HG03025 (cell line): Measurements from ENCODE around the gene ATP6V0C.

Source experiments
- ATAC-seq: cut with Tn5 transposase; IDR thresholded peaks from one replicate; pipeline ENCODE4 v1.9.1; 2021; ENCODE audit warnings: mild to moderate bottlenecking, moderate library complexity; ENCODE audit not compliant: unreplicated experiment, low FRiP score

ATP6V0C gene

DNA sequence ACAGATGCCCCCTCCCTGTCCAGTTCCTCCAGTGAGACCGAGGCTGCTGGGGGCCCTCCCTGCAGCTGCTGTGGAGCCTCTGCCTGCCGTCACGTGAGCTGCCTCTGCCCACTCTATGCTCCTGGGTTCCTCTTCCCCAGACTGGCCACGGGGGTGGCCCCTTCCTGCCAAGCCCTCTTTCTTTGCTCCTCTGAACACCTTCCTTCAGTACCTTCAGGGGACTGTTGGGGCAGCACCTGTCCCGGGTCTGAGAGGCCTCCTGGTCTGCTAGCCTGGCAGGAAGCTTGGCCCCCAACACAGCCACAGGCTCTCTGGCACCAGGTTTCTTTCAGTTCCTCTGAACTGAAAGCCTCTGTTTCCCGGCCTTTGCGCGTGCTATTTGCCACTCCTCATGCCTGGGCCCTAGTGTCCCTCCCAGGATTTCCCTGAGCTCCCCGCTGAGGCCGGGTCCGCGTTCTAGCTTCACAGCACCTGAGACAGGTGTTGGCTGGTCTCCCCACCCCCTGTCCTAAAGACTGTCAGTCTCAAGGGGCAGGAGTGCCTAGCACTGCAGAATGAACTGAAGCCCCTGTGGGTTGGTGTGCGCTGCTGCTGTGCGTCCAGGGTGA lies 6.6 kb upstream of the ATP6V0C start:
- no peak for ATAC-seq

DNA sequence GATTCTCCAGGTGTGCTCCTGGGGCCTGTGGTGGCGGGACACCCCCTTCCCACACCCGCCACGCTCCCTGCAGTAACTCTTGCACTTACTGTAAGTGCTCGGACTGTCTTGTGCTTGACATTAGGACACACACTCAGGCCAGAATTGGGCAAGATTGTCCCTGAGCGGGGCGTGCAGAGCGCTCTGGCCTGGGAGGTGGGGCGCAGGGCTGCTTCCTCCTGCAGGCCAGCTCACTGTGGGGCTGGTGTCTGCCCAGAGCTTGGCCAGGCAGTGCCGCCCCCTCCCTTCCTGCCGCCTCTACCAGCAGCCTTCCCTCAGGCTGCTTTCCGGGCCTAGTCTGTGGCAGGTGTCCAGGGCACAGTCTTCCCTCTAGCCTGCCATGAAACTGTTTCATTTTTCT lies 6.1 kb upstream of the ATP6V0C start:
- ATAC-seq: no peak

DNA sequence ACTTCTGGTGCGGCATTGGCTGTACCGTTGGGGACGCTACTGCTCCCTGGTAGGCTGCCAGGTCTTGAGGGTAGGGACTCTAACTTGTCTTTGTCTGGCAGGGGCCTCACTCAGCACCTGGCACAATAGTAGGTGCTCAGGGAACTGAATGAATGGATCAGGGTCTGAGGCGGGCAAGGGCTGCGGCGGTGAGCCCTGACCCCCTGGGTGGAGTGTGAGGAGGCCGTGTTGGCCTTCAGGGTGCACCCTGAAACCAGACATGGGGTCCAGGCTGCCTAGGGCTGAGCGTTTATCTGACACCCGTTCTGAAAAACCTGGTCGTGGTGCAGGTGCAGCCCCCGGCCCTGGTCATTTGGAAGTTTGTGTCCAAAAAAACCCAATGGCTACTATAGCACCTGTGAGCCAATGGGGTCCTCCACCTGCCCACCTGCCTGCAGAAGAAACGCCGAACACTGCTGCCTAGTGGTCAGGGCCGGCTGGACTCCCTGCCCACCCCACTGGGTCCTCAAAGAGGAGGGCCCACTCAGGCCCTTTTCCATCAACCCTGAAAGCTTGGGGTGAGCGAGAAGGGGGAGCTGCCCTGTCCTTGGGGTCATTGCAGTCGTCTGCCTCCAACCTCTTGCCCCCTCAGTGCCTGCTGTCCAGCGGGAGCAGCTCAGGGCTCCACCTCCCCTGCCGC lies 4.9 kb upstream of the ATP6V0C start:
- ATAC-seq: no peak

DNA sequence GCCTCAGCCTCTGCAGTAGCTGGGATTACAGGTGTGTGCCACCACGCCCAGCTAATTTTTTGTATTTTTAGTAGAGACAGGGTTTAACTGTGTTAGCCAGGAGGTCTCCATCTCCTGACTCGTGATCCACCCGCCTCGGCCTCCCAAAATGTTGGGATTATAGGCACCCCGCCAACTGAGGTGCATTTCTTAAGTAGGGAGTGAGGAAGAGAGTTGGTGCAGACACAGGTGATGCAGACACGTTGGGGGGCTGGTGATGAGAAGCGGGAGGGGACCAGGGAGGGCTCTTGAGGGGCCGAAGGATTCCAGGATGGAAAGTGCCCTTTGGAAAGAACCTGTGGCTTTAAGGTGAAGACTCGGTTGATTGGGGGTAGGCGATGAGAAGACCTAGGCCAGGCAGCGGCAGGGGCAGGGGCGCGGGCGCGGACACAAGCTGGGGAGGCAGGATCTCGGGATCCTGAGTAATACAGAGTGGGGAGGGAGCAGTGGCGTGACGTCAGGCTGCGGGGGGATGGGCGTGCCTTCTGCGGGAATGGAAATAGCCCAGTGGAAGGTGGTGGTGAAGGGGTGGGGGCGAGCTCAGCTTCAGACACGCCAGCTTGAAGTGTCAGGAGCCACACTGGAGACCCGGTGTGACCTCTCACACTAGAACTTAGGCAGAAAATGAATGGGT lies 2.5 kb upstream of the ATP6V0C start:
- no peak for ATAC-seq

DNA sequence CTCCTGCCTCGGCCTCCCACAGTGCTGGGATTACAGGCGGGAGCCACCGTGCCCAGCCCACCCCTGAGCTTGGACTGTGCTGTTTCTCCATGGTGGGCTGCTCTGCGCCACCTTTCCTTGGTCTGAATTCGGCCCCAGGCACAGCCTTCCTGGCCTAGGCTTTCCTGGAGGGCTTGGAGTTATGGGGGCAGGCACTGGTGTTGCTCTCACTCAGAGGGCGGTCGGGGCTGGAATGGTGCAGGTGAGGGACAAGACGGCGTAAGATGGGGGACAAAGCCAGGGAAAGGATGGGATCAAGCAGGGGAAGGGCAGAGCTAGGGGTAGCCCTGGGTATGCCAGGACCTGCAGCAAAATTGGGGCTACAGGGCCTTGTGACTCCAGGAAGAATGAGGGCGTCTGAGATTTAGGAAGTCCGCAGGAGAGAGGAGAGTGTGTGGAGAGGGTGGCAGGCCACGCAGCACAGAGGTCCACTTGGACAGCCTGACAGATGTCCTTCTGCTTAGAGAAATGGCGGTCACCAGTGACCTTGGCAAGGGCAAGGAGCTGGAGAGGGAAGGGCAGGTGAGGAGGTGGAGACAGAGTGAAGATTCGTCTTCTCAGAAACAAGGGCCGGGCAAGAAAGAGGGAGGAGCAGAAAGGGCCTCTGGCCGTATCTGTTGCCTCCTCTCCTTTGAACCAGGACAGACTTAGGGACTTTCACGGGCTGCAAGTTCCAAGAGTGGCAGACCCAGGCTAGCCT lies 1.6 kb upstream of the ATP6V0C start:
- no peak for ATAC-seq

DNA sequence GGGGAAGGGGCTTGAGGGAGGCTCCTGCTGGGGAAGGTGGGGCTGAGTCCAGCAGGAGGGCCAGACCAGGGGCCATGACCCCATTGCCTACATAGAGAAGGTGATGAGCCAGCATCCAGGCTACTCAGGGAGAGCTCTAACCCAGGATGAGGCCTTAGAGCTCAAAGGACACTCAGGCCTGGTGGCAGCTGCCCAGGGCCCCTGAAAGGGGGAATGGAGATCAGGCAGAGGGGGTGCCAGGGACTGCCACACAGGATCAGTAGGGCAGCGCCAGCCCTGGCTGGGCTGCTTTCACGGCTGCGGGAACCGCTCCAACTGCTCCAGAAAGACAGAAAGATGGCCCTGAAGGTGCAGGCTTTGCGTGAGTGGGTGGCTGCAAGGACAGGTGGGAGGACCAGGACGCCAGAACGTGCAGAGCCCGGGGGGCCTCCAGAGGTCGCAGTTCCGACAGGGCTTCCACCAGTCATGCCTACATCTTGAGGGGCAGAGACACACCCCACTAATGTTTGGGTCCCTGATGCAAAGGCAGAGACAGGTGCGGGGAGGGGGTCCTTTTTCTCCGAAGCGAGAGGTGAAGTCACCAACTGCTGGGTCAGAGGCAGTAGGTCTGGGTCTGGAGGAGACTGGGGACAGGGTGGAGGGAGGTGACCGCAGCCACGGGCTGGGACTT lies 882 bp upstream of the ATP6V0C start:
- no peak for ATAC-seq

DNA sequence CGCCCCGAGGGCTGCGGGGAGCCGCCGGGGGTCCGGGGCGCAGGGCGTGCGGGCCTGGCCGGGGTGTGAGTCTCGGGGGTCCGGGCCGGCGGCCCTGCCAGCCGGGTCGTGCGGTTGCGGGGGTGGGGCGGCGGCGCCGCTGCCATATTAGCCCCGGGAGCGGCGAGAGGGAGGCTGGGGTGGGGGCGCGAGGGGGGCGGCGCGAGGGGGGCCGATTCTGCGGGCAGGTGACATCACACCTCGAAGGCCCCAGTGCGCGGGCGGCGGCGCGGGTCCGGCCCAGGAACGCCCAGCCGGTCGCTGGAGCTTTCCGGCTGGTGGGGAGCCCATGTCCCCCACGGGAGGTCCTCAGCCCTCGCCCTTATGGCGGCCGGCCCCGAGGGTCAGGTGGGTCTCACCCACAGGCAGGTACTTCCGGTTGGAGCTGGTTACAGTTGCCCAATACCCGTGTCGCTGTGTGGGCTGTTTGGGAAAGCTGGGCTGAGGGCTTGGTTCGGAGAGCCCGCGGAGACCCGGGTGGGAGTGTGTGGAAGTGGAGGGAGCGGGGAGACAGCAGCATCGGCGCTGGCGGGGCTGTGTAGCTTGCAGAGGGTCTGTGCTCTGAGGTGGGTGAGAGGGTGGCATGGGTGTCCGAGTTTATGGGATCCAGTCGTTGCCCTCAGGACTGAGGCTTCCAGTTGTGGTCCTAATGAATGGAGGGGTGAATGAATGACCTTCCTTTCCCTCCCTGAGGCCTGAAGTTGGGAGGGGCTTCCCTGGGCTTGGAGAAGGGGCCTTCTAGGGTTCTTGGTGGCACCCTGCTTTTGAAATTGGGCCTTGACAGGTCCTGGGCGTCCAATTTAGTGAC lies 804 bp downstream of the ATP6V0C start:
- ATAC-seq: no peak

DNA sequence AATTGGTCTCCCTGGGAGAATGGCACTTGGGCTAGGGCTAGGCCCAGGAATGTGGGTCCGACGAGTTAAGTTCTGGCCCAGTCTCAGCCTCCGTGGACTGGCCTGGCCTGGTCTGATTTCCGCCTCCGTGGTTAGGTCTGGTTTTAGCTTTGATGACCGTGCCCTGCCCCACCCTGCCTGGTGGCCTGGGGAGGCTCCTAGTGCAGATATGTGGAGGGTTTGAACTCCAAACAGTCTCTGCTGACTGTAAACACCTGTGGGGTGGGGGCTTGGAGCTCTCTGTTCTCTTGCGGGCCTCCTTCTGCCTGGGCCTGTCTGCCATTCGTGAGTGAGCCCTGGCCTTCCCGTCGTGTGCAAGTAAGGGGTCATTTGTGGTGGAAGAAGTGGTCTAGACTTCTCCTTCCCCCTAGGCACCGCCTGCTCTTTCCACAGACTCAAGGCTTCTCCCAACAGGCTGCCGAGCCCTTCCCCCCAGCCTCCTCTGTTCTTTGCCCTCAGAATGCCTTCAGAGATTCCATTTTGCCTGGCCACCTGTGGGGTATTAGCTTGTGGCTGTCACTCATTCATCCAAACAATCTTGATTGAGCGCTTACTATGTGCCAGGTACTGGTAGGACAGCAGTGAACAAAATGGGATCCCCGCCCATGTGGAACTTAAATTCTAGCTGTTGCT lies 1.6 kb downstream of the ATP6V0C start:
- no peak for ATAC-seq

DNA sequence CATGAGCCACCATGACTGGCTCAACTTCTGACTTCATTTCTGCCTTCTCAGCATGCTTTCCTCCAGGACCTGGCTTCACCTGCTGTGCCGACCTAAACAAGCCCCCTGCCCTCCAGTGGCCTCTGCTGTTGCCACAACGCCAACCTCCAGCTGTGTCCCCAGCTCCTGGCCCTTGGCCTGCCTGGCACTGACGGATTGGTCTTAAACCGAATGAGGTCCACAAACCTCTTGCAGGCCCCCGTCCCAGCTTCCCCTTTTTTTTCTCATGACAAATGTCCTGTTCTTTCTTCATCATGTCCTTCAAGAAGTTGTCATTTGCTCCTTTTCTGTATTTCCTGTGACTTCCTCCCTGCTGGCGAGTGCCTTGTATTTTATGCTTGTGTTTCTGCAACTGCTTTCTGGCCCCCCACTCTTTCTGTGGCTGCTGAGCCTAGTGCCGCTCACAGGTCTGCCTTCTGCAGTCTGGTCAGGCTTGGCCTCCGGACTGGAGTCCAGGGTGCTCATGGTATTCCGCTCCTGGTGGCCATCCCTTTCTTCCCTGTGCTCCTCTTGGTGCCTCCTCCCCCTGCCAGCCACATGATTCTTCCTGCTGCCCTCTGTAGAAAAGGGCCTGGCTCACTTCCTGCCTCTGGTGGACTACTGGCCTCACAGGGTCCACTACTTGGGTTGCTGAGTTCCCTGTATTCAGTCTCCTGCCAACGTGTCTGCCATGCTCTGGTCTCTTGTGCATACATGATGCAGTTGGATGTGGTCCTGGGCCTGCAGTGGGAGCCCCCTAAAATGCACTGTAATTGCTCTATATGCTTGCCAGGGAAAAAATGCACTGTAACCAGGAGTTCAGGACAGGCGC lies 2.9 kb downstream of the ATP6V0C start:
- no peak for ATAC-seq

DNA sequence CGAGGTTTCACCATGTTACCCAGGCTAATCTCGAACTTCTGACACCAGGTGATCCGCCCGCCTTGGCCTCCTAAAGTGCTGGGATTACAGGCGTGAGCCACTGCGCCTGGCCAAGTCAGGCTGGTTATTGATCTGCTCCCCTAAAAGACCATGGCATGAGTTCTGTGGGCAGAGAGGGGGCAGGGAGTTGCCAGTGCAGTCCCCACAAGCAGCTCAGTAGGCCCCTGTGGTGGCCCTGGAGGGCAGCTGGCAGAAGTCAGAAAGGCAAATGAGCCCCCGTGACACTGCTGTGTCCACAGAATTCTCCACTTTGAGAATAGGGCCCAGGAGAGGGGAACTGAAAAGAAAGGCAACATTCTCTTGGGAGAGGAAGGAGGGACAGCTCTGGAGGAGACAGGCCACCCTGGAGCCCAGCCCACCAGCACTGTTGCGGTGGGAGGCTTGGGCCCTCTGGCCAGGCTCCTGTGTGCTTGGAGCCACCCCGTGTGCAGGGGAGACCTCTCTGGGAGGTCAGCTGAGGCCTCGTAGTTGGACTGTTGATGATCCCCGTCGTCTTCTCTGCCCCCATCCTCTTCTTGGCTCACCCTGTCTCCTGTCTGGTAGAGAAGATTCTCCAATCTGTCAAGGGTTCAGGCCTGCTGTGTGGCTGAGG lies 4.3 kb downstream of the ATP6V0C start:
- no peak for ATAC-seq

DNA sequence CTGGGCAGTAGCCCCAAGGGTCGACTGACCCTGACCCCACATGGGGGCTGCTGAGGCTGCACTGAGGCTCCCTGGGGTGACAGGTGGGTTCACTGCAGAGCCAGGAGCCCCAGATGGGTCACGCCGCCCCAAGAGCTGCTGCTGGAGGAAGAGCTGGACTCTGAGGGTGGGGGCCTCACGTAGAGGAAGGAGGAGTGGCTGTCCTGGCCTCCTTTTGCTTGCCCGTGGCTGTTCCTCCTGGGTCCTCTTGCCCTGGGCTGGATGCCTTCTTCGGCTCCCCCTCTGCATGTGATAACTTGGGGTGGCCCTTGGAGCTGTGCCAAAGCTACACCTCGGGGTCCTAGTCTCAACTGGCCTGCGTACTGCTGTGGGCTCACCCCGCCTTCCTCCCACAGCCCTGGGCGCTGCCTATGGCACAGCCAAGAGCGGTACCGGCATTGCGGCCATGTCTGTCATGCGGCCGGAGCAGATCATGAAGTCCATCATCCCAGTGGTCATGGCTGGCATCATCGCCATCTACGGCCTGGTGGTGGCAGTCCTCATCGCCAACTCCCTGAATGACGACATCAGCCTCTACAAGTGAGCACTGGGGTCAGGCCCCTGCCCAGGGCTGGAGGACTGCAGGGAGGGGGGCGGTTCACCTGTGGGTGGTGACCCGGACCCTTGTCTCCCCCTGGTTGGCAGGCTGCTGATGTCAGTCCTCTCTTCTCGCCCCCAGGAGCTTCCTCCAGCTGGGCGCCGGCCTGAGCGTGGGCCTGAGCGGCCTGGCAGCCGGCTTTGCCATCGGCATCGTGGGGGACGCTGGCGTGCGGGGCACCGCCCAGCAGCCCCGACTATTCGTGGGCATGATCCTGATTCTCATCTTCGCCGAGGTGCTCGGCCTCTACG lies 5.3 kb downstream of the ATP6V0C start:
- no peak for ATAC-seq

DNA sequence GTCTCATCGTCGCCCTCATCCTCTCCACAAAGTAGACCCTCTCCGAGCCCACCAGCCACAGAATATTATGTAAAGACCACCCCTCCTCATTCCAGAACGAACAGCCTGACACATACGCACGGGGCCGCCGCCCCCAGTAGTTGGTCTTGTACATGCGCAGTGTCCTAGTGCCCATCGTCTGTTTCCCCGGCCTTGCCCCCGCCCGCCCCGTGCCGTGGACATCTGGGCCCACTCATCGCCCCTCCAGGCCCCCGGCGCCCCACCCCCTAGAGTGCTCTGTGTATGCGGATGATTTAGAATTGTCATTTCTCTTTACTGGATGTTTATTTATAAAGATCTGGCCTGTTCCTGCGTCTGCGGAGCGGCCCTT lies 5.9 kb downstream of the ATP6V0C start:
- no peak for ATAC-seq

DNA sequence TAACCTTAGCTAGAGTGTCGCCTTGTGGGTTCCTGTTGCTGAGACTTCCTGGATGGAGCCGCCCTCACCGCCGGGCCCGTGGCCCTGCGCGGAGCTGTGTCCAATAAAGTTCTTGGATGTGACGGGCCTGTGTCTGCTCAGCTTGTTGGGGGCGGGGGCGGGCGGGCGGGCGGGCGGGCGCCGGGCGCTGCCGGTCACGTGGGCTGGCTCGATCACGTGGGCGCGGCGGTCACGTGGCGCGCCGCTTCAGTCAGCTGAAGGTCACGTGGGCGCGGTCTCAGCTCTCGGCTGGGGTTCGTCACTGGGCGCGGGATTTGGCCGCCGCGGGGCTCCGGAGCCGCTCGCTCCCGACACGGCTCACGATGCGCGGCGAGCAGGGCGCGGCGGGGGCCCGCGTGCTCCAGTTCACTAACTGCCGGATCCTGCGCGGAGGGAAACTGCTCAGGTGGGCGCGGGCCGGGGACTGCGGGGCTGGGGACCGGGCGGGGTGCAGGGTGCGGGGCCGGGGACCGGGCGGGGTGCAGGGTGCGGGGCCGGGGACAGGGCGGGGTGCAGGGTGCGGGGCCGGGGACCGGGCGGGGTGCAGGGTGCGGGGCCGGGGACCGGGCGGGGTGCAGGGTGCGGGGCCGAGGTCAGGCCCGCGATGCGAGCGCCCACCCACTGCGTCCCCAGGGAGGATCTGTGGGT lies 6.5 kb downstream of the ATP6V0C start, which contains the start of gene AMDHD2:
Gene AMDHD2, plus strand, starts transcription at position 275 of the 687 bp plus-strand sequence. Its CDS starts 88 bp downstream, at position 363.
- ATAC-seq: no peak

DNA sequence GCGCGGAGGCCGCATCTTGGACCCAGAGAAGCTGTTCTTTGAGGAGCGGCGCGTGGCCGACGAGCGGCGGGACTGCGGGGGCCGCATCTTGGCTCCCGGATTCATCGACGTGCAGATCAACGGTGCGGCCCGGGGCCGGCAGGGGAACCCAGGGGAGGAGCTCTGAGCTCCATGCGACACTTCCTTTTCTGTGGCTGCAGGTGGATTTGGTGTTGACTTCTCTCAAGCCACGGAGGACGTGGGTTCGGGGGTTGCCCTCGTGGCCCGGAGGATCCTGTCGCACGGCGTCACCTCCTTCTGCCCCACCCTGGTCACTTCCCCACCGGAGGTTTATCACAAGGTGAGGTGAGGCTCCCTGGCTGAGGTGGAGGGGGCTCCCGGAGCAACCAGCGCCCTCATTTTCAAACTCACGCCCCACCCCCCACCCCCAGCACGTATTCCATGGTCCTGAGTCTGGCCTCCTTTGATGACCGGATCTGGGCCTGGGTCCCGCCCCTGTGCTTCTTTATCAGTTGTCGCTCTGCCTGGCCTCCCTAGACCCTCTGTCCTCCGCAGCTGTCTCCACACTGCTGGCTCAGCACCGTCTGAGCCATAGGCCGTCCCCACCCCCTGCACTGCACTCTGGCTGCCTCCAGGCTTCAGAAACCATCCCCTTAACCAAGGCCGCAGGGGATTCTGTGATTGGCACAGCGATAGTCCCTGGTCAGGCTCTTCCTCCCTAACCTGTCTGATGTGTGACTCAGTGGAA lies 7.2 kb downstream of the ATP6V0C start:
- no peak for ATAC-seq

DNA sequence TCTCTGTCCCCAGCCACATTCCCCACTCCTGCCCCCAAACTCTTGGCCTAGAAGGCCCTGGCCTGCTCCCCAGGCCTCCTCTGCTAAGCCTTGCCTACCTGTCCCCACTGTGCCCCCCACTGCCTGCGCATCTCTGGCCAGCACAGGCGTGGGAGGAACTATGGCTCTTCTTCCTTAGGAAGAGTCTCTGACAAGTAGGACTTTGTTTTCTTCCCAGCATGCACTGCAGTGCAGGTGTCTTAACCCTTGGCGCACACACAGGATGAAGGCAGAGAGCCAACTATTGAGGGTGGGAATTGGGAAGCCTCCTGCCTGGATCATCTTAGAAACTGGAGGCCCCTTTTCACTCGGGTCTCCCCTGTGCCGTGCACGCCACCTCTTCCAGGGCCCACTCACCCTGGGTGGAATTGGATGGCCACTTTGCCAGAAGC lies 10.1 kb downstream of the ATP6V0C start:
- ATAC-seq: no peak
